ENCODE data around the gene CARD19.

CARD19 gene

DNA sequence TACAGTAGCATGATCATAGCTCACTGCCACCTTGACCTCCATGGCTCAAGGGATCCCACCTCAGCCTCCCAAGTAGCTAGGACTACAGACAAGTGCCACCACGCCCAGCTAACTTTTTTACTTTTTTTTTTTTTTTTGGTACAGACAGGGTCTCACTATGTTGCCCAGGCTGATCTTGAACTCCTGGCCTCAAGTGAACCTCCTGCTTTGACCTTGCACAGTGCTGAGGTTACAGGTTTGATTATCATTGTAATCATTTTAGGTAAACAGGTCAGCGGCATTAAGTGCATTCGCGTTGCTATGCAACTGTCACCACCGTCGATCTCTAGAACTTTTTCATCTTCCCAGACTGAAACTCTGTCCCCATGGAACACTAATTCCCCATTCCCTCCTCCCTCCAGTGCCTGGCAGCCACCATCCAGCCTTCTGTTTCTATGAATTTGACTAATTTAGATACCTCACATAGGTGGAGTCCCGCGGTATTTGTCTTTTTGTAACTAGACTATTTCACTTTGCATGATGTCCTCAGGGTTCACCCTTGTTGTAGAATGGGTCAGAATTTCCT, 5.8 kb upstream of the CARD19 start:
- Histone ChIP-seq H3K79me2 (ENCODE audit: control insufficient read depth, low read length) (no peaks in the 10 kb centered on the region), H3K9me3 (ENCODE audit: control insufficient read depth, insufficient read depth, low read length) (no peaks in the 10 kb centered on the region), H3K36me3 (ENCODE audit: control insufficient read depth, low read length) (peaks cover 11% of the 10 kb centered on the region), H3K9me2 (replicated peaks; ENCODE audit: control insufficient read depth, low read length) (no peaks in the 10 kb centered on the region), H3K27me3 (ENCODE audit: control insufficient read depth, low read length) (no peaks in the 10 kb centered on the region), H4K20me1 (ENCODE audit: control insufficient read depth, insufficient read depth, low read depth, low read length) (no peaks in the 10 kb centered on the region), H3K4me3 (ENCODE audit: low read length) (no peak overlapping the region), H3F3A (ENCODE audit: control insufficient read depth, insufficient read depth) (peaks cover 16% of the 10 kb centered on the region; the same call in 1 of the 2 replicates), H3K4me1 (ENCODE audit: control insufficient read depth, low read length) (peaks cover 51% of the 10 kb centered on the region), H3K27ac (ENCODE audit: low read depth, low read length) (no peak overlapping the region), H3K4me2 (ENCODE audit: low read length) (no peak overlapping the region)
- no peak for TF ChIP-seq EZH2phosphoT487 (IDR thresholded peaks at IDR 0.05; ENCODE audit: borderline replicate concordance, low read length)
- TF ChIP-seq, protein P1, sequence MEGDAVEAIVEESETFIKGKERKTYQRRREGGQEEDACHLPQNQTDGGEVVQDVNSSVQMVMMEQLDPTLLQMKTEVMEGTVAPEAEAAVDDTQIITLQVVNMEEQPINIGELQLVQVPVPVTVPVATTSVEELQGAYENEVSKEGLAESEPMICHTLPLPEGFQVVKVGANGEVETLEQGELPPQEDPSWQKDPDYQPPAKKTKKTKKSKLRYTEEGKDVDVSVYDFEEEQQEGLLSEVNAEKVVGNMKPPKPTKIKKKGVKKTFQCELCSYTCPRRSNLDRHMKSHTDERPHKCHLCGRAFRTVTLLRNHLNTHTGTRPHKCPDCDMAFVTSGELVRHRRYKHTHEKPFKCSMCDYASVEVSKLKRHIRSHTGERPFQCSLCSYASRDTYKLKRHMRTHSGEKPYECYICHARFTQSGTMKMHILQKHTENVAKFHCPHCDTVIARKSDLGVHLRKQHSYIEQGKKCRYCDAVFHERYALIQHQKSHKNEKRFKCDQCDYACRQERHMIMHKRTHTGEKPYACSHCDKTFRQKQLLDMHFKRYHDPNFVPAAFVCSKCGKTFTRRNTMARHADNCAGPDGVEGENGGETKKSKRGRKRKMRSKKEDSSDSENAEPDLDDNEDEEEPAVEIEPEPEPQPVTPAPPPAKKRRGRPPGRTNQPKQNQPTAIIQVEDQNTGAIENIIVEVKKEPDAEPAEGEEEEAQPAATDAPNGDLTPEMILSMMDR (IDR thresholded peaks at IDR 0.05; ENCODE audit: low read depth, low read length, poor library complexity, severe bottlenecking), result no peak

DNA sequence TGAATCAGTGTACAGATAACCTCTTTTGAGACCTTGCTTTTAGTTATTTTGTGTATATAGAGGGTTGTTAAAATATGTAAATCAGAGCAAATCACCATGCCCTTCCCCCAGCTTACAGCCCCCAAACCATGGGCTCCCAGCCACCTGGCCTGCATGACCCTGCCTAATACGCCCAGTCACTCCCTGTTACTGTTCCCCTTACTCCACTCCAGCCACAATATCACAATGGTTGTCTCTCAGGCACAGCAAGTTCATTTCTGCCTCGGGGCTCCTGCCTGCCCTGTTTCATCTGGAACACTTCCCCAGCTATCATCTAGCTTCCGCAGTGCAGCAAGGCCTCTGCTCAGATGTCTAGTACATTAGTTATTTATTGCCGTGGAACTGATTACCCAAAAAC, 5.0 kb upstream of the CARD19 start:
- H3K9me2 ChIP-seq (replicated peaks; ENCODE audit: control insufficient read depth, low read length), result no peaks in the 10 kb centered on the region
- no peak overlapping the region for H3K27ac ChIP-seq (ENCODE audit: low read depth, low read length)
- no peaks in the 10 kb centered on the region for H3K27me3 ChIP-seq (ENCODE audit: control insufficient read depth, low read length)
- no peaks in the 10 kb centered on the region for H4K20me1 ChIP-seq (ENCODE audit: control insufficient read depth, insufficient read depth, low read depth, low read length)
- no peaks in the 10 kb centered on the region for H3K9me3 ChIP-seq (ENCODE audit: control insufficient read depth, insufficient read depth, low read length)
- peaks cover 52% of the 10 kb centered on the region for H3K4me1 ChIP-seq (ENCODE audit: control insufficient read depth, low read length)
- no peak for TF ChIP-seq EZH2phosphoT487 (IDR thresholded peaks at IDR 0.05; ENCODE audit: borderline replicate concordance, low read length)
- TF ChIP-seq, protein P1 (IDR thresholded peaks at IDR 0.05; ENCODE audit: low read depth, low read length, poor library complexity, severe bottlenecking), result no peak
- H3K4me2 ChIP-seq (ENCODE audit: low read length), result peak overlapping the region; percentile 96; the same call in 1 of the 2 replicates
- no peak overlapping the region for H3K4me3 ChIP-seq (ENCODE audit: low read length)
- H3F3A ChIP-seq (ENCODE audit: control insufficient read depth, insufficient read depth), result peaks cover 16% of the 10 kb centered on the region; the same call in 1 of the 2 replicates
- H3K79me2 ChIP-seq (ENCODE audit: control insufficient read depth, low read length), result no peaks in the 10 kb centered on the region
- H3K36me3 ChIP-seq (ENCODE audit: control insufficient read depth, low read length), result peaks cover 4% of the 10 kb centered on the region; the same call in 1 of the 2 replicates

DNA sequence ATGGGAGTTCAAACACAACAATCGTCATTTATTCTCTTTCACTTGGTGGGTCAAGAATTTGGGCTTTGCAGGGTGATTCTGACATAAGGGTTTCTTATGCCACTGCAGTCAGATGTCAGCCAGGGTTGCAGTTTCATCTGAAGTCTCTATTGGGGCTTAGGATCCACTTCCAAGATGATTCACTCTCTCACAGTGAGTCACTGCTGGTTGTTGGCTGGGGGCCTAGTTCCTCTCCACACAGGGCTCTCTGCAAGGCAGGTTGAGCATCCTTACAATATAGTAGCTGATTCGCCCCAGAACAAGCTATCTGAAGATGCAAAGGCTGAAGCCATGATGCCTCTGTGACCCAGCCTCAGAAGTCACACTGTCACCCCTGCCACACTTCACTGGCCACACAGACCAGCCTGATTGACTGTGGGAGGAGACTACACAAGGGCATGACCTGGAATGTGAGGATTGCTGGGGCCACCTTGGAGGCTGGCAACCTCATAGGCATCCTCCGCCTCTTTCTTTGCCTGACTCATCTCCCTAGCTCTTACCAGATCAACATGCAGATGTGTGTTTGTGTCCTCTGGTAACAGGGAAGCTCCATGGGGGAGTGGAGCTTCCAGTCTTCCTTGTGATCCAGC, 4.5 kb upstream of the CARD19 start:
- no peaks in the 10 kb centered on the region for H3K9me3 ChIP-seq (ENCODE audit: control insufficient read depth, insufficient read depth, low read length)
- H3K27me3 ChIP-seq (ENCODE audit: control insufficient read depth, low read length), result no peaks in the 10 kb centered on the region
- H3K9me2 ChIP-seq (replicated peaks; ENCODE audit: control insufficient read depth, low read length), result no peaks in the 10 kb centered on the region
- peaks cover 3% of the 10 kb centered on the region; the same call in 1 of the 2 replicates for H3K79me2 ChIP-seq (ENCODE audit: control insufficient read depth, low read length)
- H3K36me3 ChIP-seq (ENCODE audit: control insufficient read depth, low read length), result peaks cover 3% of the 10 kb centered on the region; the same call in 1 of the 2 replicates
- no peaks in the 10 kb centered on the region for H4K20me1 ChIP-seq (ENCODE audit: control insufficient read depth, insufficient read depth, low read depth, low read length)
- peaks cover 52% of the 10 kb centered on the region for H3K4me1 ChIP-seq (ENCODE audit: control insufficient read depth, low read length)
- H3K4me3 ChIP-seq (ENCODE audit: low read length), result no peak overlapping the region
- H3K4me2 ChIP-seq (ENCODE audit: low read length), result peak overlapping the region; percentile 96
- H3K27ac ChIP-seq (ENCODE audit: low read depth, low read length), result no peak overlapping the region
- TF ChIP-seq, protein P1 (IDR thresholded peaks at IDR 0.05; ENCODE audit: low read depth, low read length, poor library complexity, severe bottlenecking), result no peak
- peaks cover 16% of the 10 kb centered on the region; the same call in 1 of the 2 replicates for H3F3A ChIP-seq (ENCODE audit: control insufficient read depth, insufficient read depth)

Data from DOHH2 (cell line).